Esophagus muscularis mucosa (tissue), 3 donors: ENCODE data around the gene CEP112.

Source experiments
- EP300 ChIP-seq: sonication (generic); formaldehyde crosslinking; IDR thresholded peaks from one replicate; pipeline ENCODE4 v1.6.1; 2017; ENCODE audit warnings: antibody characterized with exemption
- TF ChIP-seq, protein P1 (sequence below), 3 experiments: fragments of 200-600 bp in 2 of 3; fragments of 450-650 bp in 1 of 3; sonication (generic) in 2 of 3; IDR thresholded peaks; one replicate each; pipeline ENCODE4 v1.5.1; 2017 to 2019; ENCODE audit warnings: antibody characterized with exemption in 3 of 3, mild to moderate bottlenecking in 2 of 3, moderate library complexity in 1 of 3

DNA sequence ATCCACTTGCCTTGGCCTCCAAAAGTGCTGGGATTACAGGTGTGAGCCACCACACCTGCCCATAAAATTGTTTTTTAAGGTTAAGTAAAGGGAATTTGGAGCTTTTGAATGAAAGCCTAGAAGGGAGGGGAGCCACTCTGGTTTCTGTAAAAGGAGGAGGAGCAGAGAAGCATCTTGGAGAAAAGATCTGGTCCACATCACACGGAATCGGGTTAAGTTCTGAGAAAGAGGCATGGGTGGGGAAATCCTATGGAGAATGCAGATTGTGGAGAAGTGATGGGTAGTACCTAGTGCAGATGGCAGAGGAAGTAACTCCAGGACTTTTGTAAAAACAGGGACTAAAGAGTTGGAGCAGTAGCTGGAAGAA lies 18.3 kb upstream of the CEP112 start:
- TF ChIP-seq, protein P1, sequence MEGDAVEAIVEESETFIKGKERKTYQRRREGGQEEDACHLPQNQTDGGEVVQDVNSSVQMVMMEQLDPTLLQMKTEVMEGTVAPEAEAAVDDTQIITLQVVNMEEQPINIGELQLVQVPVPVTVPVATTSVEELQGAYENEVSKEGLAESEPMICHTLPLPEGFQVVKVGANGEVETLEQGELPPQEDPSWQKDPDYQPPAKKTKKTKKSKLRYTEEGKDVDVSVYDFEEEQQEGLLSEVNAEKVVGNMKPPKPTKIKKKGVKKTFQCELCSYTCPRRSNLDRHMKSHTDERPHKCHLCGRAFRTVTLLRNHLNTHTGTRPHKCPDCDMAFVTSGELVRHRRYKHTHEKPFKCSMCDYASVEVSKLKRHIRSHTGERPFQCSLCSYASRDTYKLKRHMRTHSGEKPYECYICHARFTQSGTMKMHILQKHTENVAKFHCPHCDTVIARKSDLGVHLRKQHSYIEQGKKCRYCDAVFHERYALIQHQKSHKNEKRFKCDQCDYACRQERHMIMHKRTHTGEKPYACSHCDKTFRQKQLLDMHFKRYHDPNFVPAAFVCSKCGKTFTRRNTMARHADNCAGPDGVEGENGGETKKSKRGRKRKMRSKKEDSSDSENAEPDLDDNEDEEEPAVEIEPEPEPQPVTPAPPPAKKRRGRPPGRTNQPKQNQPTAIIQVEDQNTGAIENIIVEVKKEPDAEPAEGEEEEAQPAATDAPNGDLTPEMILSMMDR (IDR thresholded peaks at IDR 0.05), result no peak
- TF ChIP-seq EP300, result no peak
